ENCODE data around the gene SNRNP70. TPM values are rescaled to one million over a fixed set of nuclear protein-coding genes. Genes with fewer than 3 reads are reported as not detected.
"Not testable (repeated sequence)": the region's sequence is repeated elsewhere in the genome, so short reads cannot be mapped to it uniquely, and the experiment has no call there.

SNRNP70 gene
- 100 to 1,000 TPM in 3 of 4 donors, 10 to 100 TPM in 1; 78.7 to 241 (median 168) TPM for total RNA-seq

GRCh38 chr19:49085020-49085867 lies at the start of gene SNRNP70:
Gene SNRNP70, plus strand, starts transcription at chr19:49085451. Its CDS starts 964 bp downstream, at chr19:49086415.
- TF ChIP-seq POLR2A (IDR thresholded peaks at IDR 0.05), result peak in 2 of 4 donors; percentile 76 to 93
- TF ChIP-seq CTCF (IDR thresholded peaks at IDR 0.05), result peak in 2 of 6 experiments; percentile 1 to 23
- peak within 1 kb of the TSS; percentile 86 to 93 (median 92) for H3K4me3 ChIP-seq
- H3K4me1 ChIP-seq, result peaks cover 12 to 43% (median 25%) of the 10 kb centered on the region in 3 donors
- peak; percentile 96 for DNase-seq
- H3K27ac ChIP-seq, result peak within 1 kb of the TSS; percentile 89 to 95 (median 94)
- no peaks in the 10 kb centered on the region for H3K9me3 ChIP-seq
- 0% methylated on average over 22 to 35 of the region's 89 CpGs for WGBS, 2 donors
- intact Hi-C loops (cut with DNase I), result no loop called here
- no peaks in the 10 kb centered on the region for H3K27me3 ChIP-seq
- H3K36me3 ChIP-seq, result peaks cover 6 to 37% (median 19%) of the 10 kb centered on the region in 3 donors

- H3K4me3 ChIP-seq; H3K4me1 ChIP-seq; H3K27ac ChIP-seq; DNase-seq; intact Hi-C loops (cut with DNase I); H3K36me3 ChIP-seq; H3K9me3 ChIP-seq; H3K27me3 ChIP-seq: not testable (repeated sequence)
- 44 to 73% methylated on average over 11 to 18 of the region's 18 CpGs for WGBS, 2 donors
- peak in 5 of 6 experiments; percentile 26 to 56 (median 28) for TF ChIP-seq CTCF (IDR thresholded peaks at IDR 0.05)
These were observed 48.4 kb upstream of the SNRNP70 start, which contains the start of gene CGB1 for GRCh38 chr19:49036815-49037214. Gene CGB1, minus strand, starts transcription at chr19:49036895. Its CDS starts 184 bp downstream, at chr19:49036711.

- intact Hi-C loops (cut with DNase I); H3K27me3 ChIP-seq; H3K4me1 ChIP-seq; H3K27ac ChIP-seq; H3K36me3 ChIP-seq; DNase-seq; H3K9me3 ChIP-seq; H3K4me3 ChIP-seq: not testable (repeated sequence)
- WGBS, 2 donors, result 86 to 98% methylated on average over 1 to 6 of the region's 8 CpGs
These were observed 47.1 kb upstream of the SNRNP70 start for GRCh38 chr19:49038111-49038510.

- H3K4me3 ChIP-seq; DNase-seq; H3K9me3 ChIP-seq; H3K27ac ChIP-seq; H3K27me3 ChIP-seq; H3K36me3 ChIP-seq; intact Hi-C loops (cut with DNase I); H3K4me1 ChIP-seq: not testable (repeated sequence)
- WGBS, 2 donors, result 83 to 89% methylated on average over 8 to 13 of the region's 26 CpGs
These were observed 46.5 kb upstream of the SNRNP70 start for GRCh38 chr19:49038557-49039276.

GRCh38 chr19:49039736-49040135 lies 45.5 kb upstream of the SNRNP70 start:
- H3K9me3 ChIP-seq; H3K4me1 ChIP-seq; H3K27ac ChIP-seq; H3K27me3 ChIP-seq; DNase-seq; H3K36me3 ChIP-seq; H3K4me3 ChIP-seq; intact Hi-C loops (cut with DNase I): not testable (repeated sequence)
- 36 to 49% methylated on average over 6 of the region's 9 CpGs for WGBS, 2 donors

GRCh38 chr19:49042177-49042576 lies 43.1 kb upstream of the SNRNP70 start:
- Histone ChIP-seq H3K27me3 (peaks cover 0 to 6% (median 0%) of the 10 kb centered on the region in 4 donors), H3K9me3 (no peaks in the 10 kb centered on the region), H3K4me3 (no peak overlapping the region), H3K27ac (no peak overlapping the region), H3K4me1 (no peaks in the 10 kb centered on the region), H3K36me3 (no peaks in the 10 kb centered on the region)
- WGBS, 2 donors, result 43 to 59% methylated on average over 2 of the region's 17 CpGs
- intact Hi-C loops (cut with DNase I), result no loop called here
- DNase-seq, result no peak
- TF ChIP-seq POLR2A (IDR thresholded peaks at IDR 0.05), result no peak
- no peak for TF ChIP-seq CTCF (IDR thresholded peaks at IDR 0.05)

GRCh38 chr19:49042666-49043065 lies 42.6 kb upstream of the SNRNP70 start:
- H3K4me1 ChIP-seq; H3K27ac ChIP-seq; H3K36me3 ChIP-seq; intact Hi-C loops (cut with DNase I); H3K9me3 ChIP-seq; DNase-seq; H3K27me3 ChIP-seq; H3K4me3 ChIP-seq: not testable (repeated sequence)
- 89% methylated on average over 1 of the region's 4 CpGs for WGBS, 2 donors

- 100% methylated on average over 1 to 2 of the region's 15 CpGs for WGBS, 2 donors
- DNase-seq; H3K4me3 ChIP-seq; H3K27ac ChIP-seq; H3K36me3 ChIP-seq; H3K4me1 ChIP-seq; H3K27me3 ChIP-seq; H3K9me3 ChIP-seq; intact Hi-C loops (cut with DNase I): not testable (repeated sequence)
These were observed 41.7 kb upstream of the SNRNP70 start, which contains the start of gene CGB5 for GRCh38 chr19:49043548-49043947. Gene CGB5, plus strand, starts transcription at chr19:49043848. Its CDS starts 362 bp downstream, at chr19:49044210.

GRCh38 chr19:49049011-49049410 lies 36.2 kb upstream of the SNRNP70 start, which contains the start of gene CGB8:
Gene CGB8, minus strand, starts transcription at chr19:49049111. Its CDS starts 372 bp downstream, at chr19:49048739.
- H3K4me3 ChIP-seq; intact Hi-C loops (cut with DNase I); H3K27me3 ChIP-seq; H3K4me1 ChIP-seq; DNase-seq; H3K27ac ChIP-seq; H3K36me3 ChIP-seq; H3K9me3 ChIP-seq: not testable (repeated sequence)
- no CpG with 5 or more reads among the region's 12 CpGs for WGBS, 2 donors
